Activated CD4-positive, alpha-beta T cell treated with anti-CD3 and anti-CD28 coated beads, Interleukin-2, Interleukin-6, amounts not matched to agents 100 ng/mL and 50 ng/mL, durations not matched to agents 16 hours and 8 hours (primary cell): ENCODE measurements around the gene USP49.

ENCODE experiments used
- DNase-seq: peaks from one replicate; pipeline ENCODE4 v3.0.0-alpha.2; 2020

USP49 gene

DNA sequence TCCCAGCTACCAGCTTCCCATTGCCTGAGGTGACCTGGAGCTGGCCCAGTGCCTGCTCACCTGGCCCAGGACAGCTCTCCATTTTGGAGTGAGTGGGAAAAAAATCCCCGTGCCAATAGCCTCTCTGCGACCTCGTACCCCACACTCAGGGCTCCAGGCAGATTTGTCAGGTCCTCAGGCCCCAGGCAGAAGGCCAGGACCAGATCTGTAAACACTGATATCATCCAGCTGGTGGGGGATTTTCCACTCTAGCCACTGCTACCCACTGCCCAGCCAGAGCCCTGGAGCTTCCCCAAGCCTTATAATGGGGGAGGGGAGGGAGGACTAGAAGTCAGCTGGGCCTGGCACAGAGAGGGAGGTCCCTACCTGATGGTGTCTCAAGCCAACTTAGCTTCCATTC lies 146.6 kb downstream of the USP49 start:
- no peak for DNase-seq

DNA sequence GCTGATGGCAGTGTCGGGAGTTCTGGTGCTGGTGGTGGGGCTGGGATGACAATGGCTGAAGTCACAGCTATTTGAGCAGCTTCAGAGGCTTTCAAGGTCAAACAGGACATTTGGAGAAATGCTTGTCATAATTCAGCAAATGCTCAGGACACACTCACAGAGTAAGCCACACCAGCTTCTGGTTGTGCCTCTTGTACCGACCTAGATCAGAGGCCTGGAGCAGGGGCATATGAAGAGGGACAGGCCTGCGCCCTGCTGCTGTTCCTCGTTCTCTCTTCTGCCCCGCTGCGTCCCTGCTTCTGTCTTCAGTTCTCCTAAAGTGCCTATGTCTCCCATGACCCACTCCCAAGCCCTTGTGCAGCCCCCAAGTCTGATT lies 147.1 kb downstream of the USP49 start:
- DNase-seq = no peak

DNA sequence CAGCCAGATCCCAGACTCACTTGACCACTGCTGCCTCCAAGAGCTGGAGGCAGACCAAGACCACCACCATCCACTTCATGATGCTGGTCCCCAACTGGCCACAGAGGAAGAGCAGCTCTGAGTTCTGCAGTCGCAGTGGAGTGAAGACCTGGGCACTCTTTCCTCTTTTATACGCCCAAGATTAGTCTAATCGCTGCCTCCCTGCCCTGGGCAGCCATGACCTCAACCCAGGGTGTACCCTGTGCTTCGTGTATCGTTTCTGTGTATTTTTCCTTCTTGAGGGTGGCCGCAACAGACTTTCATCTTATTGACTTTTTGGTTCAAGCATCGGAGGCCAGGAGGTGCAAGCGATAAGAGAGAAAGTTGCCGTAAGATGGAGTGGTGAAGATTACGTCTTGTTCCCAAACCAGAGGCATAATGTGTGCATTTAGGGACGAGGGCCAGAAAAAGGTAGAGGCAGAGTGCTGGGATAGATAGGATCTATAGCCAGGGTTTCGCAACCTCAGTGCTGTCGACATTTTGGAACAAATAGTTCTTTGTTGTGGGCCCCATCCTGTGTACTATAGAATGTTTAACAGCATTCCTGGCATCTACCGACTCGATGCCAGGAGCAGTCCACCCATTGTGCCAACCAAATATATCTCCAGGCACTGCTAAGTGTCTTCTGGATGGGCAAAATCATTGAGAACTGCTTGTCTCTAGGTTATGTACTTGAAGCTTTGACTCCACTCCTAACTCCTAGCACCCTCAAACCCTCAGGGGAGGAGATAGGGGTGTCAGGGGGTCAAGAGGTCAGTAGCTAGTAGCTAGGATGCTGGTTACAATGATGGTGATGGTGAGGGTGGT lies 147.7 kb downstream of the USP49 start, which contains the start of gene PGC:
Gene PGC (minus strand): TSS at position 142 of the 846 bp plus-strand sequence. CDS start 63 bp downstream, at position 79.
- DNase-seq = no peak

DNA sequence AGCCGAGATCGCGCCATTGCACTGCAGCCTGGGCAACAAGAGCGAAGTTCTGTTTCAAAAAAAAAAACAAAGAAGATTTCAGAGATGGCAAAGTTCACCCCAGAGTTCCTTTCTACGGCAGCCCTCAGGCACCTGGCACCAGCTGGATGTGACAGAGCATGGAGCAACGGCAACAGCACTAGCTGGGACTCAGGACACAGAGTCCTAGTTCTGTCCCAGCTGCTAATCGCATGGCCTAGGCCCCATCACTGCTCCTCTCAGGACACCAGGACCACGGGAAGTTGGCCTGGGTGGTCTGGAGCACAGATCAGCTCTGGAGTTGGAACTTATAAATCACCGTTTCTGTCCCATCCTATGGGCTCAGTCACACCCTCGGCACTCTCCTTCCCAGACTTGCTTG lies 149.1 kb downstream of the USP49 start:
- no peak for DNase-seq

DNA sequence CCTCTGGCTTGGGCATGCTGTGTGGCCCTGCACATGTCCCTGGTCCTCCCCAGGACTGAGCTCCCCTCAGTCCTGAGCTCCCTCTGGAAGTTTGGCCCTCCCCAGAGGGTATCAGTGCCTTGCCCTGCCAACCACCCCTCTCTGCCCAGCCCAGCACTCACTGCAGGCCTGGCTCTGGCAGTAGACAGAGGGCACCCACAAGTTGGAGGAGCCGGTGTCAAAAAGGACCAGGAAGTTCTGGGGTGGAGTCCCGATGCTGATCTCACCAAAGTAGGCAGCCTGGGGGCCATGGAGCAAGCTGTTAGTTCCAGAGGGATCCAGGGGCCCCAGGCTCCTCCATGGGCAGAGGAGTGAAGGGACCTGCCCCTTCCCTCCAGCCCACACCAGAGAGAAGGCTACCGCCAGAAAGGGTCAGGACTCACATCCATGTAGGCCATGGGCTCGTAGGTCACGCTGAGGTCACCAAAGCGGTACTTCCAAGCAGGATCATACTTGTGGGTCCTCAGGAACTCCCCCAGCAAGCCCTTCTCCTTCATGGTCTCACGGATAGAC lies 150.9 kb downstream of the USP49 start:
- DNase-seq = no peak

DNA sequence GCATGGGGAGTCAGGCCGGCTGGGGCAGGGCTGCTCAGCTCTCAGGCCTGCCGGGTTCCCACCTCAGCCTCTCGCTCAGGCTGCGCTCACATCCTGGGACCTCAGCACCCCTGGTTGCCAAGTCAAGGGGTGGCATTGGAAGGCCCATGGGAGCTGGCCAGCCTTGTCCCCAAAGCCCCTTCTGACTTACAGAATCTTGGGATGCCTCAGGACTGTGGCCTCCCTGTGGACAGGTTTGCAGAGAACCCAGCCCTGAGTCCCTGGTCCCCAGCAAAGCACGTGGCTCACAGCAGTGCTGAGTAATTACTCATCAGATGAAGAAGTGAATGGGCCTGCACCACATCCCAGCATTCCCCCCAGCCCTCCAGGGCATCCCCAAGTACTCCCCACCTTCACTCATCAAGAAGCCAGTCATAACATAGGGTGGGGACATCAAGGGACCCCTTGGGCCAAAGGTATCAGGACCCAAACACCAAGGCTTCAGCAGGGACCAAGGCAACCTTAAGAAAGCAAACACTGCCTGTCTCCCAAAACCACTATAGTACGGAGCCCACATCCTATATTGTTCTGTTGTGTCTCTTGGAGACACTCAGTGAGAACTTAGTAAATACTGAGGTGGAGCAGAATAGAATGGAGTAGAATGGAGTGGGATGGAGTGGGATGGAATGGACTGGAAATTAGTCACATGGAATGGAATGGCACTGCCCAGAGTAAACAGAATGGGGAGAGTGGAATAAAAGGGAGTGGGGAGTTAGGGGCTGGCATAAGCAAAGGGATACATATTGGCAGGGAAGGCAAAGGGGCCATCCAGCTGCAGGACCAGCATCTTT lies 151.6 kb downstream of the USP49 start:
- DNase-seq = no peak

DNA sequence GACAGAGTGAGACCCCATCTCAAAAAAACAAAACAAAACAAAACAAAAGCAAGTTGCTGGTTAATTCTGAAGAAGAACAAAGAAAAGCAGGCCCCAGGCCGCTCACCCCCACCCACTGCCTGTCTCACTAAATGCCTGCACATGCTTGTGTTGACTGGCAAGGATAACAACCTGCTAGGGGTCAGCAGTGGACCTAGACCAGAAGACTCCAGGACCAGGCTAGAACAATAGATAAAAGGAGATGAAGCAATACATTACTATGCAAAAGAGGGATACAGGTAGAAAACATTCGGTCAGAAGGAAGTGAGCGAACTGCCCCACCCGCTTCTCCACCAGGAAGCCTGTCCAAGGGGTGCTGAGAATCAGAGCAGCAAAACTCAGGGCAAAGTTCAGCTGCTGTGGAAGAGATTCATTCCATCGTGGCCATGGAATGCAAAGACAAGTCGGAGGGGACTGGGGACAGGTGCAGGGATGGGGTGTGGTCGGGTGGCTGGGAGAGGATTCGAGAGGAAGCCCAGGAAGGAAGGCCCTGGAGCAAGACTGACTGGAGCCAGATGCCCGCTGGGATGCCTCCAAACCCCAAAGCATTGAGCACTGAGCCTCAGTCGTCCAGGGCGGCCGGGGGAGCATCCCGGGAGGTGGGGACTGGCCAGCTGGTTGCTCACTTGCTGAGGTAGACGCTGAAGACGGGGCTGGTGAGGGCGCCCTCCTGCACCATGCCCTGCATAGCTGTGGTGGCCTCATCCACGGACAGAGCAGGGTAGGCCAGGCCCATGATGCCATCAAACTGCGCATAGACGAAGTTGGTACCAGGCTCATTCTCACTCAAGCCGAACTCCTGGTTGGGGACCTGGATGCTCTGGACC lies 153.3 kb downstream of the USP49 start:
- DNase-seq = no peak

DNA sequence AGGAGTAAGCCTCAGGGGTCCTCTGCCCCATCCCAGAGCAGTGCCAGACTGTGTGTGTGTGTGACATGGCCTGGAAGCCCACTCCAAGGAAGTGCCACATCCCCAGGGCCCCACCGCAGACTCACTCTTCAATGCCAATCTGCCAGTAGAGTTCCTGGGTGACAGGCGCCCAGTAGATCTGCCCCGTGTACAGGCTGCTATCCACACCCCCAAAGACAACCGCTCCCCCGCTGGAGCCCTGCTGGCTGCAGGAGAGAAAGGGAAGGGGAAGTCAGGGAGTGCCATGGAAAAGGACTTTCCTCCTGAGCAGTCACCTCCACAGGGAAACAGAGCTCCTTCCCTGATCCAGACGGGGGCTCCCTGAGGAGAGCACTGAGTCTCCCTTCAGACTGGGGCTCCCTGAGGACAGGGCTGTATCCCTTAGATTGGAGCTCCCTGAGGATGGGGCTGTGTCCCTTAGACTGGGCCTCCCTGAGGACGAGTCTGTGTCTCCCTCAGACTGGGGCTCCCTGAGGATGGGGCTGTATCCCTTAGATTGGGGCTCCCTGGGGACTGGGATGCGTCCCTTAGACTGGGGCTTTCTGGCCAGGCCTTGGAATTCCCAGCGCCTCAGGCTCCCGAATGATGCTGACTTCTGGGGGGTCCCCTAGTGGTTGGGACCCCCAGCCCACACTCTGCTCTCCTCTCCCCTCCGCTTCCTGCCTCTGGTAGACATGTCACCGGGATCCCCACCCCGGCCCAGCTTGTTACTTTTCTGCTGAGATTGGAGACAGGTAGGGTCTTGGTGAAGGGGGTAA lies 154.6 kb downstream of the USP49 start:
- no peak for DNase-seq
